NCI-H526 (cell line): ENCODE measurements around the gene PCCB.
"Not testable (repeated sequence)": the region's sequence is repeated elsewhere in the genome, so short reads cannot be mapped to it uniquely, and the experiment has no call there.

Source experiments
- DNase-seq, 2 experiments: peaks; one replicate each; lab custom pipeline; 2025; lab: John Stamatoyannopoulos, UW

Gene PCCB

DNA sequence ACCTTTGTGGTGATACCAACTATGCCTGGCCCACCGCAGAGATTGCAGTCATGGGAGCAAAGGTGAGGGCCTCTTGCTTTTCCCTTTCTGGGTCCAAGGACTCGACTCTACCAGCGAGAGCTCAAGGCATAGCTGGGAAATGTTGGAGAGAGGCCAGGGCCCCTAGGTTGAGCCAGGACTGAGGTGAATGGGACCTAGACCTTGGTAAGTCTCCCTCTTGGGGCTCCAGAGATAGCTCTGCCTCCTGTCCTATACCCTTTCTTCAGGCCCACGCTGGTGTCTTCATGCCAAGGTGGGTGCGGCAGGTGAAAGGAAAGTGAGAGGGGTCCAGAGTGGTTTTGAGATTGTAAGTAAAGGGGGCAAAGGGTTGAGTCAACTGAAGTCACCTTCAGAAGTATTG lies 77.5 kb downstream of the PCCB start:
- DNase-seq: no peak

DNA sequence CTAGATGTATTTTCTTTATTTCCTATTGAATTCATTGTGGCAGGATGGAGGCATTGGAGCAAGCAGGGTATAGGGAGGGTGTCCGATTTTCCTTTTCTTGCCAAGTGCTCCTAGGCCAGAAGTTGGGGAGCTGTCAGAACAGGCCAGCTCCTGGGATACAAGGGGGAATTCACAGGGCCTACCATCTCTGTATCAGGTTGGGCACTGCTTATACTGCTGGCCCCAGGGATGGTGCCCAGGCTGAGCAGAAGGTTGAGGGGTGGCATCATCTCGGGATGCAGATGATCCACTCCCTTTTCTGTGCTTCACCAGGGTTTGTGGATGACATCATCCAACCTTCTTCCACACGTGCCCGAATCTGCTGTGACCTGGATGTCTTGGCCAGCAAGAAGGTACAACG lies 79.5 kb downstream of the PCCB start:
- no peak for DNase-seq

DNA sequence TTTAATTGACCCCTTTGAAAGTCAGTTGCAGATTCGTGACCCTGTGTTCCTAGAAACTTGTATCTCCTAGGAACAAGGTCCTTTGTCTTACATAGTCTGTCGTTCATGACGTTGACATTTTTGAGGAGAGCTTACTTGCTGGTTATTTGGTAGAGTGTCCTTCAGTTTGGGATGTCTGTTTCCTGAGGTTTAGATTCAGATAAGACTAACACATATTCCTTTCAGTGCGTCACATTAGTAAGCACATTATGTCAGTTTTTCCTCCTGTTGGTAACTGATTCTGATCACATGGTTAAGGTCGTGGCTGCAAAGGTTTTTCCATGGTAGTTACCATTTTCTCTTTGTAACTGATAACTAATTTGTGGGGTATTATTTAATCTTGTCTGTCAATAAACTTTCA lies 80.8 kb downstream of the PCCB start:
- no peak for DNase-seq

DNA sequence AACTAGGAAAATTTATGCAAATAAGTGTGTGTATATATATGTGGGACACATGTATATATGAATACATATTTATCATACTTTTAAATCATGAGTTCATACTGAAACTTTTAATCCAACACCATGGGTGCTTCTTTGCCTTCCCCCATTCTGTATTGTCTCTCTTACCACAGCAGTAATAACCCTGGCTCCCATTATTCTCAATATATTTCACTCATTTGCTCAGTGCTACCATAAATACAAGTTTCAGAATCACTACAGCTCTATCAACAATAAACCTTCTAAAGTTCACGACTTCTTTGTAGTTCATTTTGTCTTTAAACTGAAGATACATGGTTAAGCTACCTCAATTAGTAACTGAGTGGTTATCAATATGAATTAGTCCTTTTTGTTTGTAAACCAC lies 82.2 kb downstream of the PCCB start:
- DNase-seq: no peak

DNA sequence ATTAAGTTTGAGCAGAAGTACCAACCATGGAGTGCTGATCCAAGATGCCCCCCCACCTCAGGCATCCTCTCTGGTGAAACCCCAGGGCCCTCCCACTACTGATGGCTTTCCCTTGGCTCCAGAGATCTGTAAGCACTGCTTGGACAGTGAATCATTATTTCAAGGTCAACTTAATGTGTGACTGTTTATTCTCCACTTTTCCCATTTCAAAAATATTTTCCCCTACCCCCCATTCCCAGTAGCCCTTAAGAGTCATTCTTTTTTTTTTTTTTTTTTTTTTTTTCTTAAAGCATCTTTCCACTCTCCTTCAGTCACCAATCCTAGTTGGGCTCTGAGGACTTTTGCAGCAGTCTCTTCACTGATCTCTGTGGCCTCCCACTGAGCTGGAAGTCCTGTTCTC lies 82.6 kb downstream of the PCCB start:
- no peak for DNase-seq

DNA sequence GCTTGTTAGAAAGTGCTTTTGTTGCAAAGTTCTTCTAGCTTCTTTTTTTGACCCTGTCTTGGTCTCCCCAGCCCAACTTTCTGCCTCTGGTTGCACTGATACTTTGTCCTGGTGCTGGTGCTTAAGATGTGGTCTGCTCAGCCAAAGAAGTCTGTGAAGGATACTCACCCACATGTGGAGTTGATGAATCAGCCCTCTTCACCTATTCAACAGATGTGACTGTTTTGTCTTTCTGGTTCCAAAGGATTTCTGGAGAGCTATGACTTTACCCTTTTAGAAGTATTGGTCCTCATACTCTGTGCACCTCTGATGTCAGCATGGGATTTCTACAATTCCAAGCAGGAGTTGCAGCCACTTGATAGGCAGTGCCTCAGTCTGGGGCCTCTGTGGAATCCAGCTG lies 84.1 kb downstream of the PCCB start:
- no peak for DNase-seq

DNA sequence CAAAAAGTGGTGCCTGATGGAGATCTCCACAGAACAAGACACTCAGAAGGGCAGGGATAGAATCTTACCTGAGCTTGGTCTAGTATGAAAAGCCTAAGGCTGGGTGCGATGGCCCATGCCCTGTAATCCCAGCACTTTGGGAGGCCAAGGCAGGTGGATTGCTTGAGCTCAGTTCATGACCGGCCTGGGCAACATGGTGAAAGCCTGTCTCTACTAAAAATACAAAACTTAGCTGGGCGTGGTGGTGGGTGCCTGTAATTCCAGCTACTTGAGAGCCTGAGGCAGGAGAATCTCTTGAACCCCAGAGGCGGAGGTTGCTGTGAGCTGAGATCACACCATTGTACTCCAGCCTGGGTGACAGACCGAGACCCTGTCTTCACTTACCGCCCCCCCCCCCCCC lies 84.6 kb downstream of the PCCB start:
- not testable (repeated sequence) for DNase-seq

DNA sequence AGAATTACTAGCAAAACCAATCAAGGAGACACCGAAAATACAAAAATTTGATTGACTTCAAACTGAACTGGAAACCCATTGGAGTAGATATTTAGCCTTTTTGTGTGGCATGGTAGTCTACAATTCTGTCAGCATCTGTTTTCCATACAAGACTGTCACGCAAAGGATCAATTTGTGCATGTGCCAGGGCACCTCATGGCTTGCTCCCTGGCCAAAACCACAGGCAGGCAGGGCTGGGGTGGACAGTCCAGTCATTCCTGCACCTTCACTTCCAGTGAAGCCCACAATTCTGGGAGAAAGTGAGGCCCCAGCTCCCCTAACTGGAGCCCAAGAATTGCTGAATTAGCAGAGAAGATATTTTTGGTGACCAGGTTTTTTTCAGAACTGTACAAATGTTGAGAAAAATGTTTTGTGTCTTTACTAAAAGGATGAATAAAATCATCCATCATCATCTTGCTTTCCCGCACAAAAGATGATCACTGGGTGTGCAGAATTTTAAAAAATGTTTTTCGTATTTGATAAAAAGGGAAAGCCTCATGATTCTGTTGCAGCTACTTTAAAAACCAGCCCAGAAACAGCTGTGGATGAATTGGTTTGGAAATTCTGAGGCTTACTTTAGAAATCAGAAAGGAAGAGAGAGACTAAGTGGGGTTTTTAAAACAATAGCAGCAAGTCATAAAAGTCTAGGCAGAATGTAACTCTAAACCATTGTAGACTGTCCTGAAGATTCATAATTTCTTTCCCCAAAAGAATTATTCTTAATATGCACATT lies 86.4 kb downstream of the PCCB start:
- DNase-seq: no peak

DNA sequence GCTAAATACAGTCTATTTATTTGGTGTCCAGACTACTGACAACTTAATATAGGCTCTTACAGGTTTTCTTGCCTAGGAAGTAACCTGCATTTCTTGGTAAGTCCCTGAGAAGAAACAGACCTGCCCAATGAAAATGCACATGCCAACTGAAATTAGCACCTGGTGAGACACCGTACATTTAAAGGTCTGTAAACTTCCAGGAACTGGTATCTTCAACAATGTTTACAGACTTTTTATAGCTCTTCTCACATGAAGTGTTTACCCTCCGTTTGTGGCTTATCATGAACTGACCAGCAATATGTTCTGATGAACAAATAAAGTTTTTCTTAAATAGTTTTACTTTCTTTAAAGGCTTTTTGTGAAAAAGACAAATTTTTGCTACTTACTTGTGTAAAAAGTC lies 93.3 kb downstream of the PCCB start:
- DNase-seq: no peak

DNA sequence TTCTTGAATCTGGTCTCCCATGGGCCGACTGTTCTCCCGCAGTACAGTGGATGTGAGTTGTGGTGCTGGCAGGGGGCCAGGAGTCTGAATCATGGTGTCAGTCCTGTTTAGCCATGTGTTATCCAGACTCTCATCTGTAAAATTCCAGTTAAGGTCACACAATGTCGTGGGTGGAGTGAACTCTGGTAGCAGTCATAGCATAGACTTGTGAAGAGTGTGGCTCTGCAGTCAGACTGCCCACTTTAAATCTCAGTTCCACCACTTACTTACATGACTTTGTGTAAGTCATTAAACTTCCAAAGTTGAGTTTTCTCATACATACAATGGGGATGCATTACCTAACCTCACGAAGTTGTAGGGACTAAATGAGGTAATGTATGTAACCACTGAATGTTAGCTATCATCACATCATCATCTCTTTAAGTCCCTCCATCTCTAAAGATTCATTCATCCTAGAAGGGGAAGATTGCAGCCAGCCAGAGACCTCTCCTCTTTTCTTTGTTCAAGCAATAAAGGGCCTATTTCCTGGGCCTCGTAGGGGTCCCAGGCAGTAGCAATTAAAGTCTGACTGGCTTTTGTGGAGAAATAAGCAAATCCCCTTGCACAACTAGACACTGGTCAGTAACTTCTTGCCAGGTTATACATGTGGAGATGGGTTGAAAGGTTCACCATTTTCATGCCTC lies 93.9 kb downstream of the PCCB start:
- no peak for DNase-seq

DNA sequence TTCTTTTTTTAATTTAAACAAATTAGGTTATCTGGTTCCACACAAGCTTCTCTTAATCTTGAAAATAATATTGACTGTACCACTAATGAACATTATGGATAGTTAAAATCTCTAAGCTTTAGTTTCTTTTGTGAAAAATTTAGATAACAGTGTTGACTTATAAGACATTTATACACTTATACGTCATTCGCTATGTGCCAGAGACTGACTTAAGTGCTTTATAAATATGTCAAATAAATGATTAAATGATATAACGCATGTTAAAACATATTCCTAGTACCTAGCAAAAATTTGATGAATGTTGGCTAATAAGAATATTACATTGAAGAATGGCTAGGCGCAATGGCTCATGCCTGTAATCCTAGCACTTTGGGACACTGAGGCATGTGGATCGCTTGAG lies 96.3 kb downstream of the PCCB start:
- DNase-seq: no peak

DNA sequence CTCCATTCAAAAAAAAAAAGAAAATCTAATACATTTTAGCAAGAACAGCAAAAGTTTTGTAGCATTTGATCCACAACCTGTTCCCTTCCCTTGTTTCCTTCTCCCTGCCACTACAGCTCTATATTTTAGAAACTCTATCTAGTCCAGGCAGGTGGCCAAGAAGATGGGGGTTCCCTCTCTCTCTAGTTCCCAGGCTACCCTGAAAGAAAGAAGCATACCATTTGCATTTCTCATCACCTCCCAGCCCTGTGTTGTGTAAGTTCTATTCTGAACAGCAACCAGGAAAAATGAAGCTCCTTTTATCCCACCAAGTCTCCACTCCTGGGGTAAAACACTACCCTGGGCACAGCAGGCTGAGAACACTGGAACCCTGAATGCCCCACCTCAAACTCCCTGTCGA lies 100.0 kb downstream of the PCCB start:
- DNase-seq: no peak

DNA sequence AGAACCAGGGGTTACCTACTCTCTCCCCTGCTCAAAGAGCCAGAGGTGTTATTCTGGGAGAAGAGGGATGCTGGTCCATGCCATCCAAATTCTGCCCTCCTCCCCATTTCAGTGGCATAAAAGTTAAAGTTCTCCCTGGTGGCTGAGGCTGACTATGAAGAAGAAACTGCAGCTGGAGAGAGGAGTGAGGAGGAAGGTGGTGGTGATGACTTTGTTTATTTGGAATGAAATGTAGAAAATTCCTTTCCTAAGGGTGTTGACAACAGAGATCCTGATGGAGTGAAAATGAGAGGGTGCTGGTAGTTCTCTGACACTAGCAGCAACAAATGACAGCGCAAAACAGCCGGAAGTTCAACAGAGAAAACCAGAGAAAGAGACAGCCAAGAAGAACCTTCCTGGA lies 100.4 kb downstream of the PCCB start:
- DNase-seq: no peak

DNA sequence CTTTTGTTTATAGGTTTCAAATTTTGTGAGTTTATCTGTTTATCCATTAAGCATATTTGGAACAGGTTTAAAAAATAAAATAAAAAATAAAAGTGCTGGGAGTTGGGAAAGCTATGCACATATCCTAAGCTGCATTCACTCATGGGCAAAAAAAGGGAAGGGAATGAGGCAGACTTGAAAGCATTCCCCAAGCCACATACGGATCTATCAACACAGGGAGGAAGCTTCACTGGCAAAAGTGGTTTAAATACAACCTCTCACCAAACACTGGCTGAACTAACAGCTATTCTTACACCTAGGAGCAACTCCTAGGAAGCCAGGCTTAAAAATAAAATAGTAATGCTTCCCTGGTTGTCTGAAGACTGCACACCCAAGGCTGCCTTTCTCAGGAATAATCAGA lies 101.2 kb downstream of the PCCB start:
- DNase-seq: no peak

DNA sequence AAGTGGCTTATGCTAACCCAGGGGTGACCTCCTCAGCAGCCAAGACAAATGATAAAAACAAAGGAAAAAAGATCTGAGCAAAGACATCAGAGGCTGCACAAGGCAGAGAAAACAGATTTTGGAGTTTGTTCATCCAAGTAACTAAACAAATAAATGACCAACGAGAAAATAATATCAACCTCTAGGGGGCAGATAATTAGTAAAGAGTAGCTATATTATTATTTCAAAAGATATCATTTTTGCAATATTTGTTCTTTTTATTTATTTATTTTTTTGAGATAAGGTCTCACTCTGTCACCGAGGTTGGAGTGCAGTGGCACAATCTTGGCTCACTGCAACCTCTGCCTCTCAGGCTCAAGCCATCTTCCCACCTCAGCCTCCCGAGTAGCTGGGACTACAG lies 101.8 kb downstream of the PCCB start:
- DNase-seq: peak in 1 of 2 experiments; percentile 3

DNA sequence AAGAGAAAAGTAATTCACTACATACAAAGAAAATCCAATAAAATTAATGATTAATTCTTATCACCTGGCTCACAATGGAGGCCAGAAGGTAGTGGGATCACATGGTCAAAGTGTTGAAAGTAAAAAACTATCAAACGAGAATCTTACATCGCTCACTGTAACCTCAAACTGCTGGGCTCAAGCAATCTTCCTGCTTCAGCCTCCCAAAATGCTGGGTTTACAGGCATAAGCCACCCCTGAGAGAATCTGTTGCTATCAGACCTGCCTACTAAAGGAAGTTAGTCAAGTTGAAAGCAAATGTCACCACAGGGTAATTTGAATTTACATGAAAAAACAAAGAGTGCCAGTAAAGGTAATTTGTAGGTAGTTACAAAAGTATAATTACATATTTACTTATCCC lies 103.3 kb downstream of the PCCB start:
- peak; percentile 11 to 58 for DNase-seq

DNA sequence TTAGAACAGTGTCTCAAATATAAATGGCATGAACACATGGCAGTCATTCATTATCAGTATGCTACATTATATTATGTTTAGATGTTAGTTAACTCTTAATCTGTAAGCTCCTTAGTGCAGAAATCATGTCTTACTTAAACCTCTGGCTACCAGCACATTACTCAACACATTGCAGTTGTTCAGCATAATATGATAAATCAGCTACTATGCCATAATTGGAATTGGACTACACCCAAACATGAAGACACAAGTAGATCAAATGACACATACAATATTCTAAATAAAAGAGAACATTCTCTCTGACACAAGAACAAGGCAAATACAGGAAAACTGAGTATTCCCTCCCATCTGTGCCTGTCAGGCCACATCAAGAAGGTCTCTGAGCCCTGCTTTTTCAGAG lies 116.1 kb downstream of the PCCB start:
- no peak for DNase-seq

DNA sequence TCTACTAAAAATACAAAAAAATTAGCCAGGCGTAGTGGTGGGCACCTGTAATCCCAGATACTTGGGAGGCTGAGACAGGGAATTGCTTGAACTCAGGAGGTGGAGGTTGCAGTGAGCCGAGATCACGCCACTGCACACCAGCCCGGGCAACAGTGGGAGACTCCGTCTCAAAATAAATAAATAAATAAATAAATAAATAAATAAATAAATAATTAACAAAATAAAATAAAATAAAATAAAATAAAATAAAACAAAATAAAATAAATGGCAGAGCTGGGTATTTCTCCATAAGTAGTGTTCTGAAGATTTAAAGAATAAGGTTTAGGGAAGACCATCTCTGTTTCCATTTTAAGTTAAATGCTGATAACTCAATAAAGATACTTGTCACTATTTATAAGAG lies 125.7 kb downstream of the PCCB start:
- DNase-seq: not testable (repeated sequence)

DNA sequence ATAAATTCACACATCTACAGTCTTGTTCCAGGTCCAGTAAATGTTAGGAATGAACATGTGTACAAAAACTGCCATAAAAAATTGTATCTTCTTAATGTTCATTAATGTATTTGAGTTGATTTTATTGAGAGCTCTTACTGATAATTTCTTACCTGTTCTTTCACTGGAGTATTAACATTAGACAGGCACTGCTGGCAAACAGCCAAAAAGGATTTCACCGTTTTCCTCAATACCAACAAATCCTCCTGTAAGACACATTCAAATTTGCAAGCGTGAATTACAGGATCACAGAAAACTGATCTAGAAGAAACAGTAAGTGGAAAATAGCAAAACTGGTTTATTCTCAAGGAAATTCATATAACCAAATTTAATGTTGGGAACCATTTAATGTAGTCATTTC lies 127.4 kb downstream of the PCCB start:
- DNase-seq: no peak

DNA sequence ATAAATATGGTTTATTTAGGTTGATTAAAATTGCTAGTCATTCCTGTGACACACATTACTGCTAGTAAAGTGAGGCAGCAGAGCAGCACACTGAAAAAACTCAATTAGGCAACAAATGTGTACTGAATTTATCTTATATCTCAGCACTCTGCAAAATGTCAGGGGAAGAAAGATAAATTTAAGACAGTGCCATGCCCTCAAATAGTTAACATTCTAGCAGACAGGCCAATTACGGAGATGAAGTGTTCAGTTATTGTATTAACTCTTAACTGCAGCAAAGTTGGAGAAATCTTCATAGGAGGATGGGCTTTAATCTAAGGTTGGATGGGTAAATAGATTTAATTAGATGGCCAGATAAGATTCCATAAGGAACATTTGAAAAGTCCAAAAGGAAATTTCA lies 127.9 kb downstream of the PCCB start:
- no peak for DNase-seq
